Epithelial cell of esophagus (primary cell): ENCODE measurements around the gene FAM3B.
A peak's percentile ranks its signal among the peaks of the same experiment; 100 is the strongest.

ENCODE experiments used
- DNase-seq: peaks from one replicate; pipeline ENCODE4 v3.0.0; 2010; ENCODE audit warnings: low read depth
- H3K4me3 ChIP-seq: 2 replicates; pipeline ENCODE4 v1.5.1; 2011; ENCODE audit warnings: mild to moderate bottlenecking, low read length, control low read depth
- TF ChIP-seq, protein P1 (sequence below): IDR thresholded peaks from 2 replicates; pipeline ENCODE4 v1.5.1; 2011; ENCODE audit warnings: low read depth, mild to moderate bottlenecking, low read length, control low read depth, inconsistent platforms; ENCODE audit not compliant: insufficient read depth; ENCODE audit errors: missing control alignments

The FAM3B gene

DNA sequence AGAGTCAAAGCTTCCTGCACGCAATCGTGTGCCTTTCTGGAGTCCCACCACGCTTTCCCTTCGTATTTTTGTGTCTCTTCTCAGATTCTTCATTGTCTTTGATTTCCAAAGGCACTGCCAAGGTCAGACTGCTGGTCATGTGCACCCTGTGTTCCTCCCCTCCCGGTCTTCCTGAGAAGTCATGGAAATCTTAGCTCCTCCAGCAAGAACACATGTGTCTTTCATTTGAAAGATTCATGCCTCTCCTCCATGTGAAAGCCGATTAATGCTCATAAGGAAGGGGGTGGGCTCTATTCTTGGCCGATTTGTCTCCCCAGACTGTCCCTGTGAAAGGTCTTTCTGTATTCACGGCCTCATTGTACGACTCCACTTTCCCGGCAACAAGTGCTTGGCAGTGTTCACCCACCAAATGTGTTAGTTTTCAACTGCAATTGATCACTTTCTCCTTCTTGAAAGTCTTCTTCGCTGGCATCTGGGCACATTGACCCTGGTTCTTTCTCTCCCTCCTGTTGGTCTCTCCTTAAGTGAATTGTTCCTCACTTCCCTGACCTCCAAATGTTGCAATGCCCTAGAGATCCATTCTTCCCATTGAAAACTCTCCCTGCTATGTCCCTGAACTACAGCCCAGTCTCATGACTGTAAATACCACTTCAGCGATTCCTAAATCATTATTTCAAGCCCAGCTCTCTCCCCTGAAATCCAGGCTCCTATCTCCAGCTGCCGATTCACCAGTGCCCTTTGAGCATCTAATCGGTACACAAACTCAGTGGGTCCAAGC, 70.6 kb downstream of the FAM3B start:
- DNase-seq = no peak
- TF ChIP-seq, protein P1, sequence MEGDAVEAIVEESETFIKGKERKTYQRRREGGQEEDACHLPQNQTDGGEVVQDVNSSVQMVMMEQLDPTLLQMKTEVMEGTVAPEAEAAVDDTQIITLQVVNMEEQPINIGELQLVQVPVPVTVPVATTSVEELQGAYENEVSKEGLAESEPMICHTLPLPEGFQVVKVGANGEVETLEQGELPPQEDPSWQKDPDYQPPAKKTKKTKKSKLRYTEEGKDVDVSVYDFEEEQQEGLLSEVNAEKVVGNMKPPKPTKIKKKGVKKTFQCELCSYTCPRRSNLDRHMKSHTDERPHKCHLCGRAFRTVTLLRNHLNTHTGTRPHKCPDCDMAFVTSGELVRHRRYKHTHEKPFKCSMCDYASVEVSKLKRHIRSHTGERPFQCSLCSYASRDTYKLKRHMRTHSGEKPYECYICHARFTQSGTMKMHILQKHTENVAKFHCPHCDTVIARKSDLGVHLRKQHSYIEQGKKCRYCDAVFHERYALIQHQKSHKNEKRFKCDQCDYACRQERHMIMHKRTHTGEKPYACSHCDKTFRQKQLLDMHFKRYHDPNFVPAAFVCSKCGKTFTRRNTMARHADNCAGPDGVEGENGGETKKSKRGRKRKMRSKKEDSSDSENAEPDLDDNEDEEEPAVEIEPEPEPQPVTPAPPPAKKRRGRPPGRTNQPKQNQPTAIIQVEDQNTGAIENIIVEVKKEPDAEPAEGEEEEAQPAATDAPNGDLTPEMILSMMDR = no peak
- H3K4me3 ChIP-seq = no peak overlapping the region

DNA sequence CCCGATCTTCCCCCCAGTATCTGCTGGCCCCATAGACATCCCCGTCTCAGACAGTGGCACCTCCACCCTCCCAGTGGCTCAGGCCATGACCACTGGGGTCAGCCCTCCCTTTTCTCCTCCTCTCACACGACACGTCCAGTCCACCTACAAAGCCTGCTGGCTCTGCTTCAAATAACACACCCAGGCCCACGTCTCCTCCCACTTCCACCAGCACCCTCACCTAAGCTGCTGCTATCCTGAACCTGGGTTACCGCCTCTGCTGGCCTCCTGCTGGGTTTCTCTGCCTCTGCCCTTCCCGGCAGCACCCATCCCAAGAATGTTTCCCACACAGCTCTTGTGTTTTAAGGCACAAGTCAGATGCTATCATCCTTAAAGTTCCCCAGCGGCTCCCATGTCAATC, 71.2 kb downstream of the FAM3B start:
- no peak overlapping the region for H3K4me3 ChIP-seq
- TF ChIP-seq, protein P1 = no peak
- no peak for DNase-seq

DNA sequence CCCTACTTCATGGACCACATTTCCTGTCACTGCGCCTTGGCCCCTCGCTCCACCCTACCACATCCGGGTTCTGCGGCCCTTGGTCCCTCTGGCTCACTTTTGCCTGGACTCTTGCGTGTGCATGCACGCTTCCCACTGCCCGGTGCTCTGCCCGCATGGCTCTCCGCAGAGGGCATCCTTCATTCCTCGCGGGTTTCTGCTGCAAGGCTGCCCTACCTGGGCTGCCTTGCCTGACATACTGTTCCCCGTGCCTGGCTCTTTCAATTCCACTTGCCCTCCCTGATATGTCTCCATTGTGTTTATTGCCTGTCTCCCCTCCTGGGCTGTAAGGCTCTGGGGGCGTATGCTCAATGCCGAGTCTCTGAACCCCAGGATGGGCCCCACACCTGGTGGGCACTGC, 71.7 kb downstream of the FAM3B start:
- DNase-seq = no peak
- no peak overlapping the region for H3K4me3 ChIP-seq
- TF ChIP-seq, protein P1 = no peak

DNA sequence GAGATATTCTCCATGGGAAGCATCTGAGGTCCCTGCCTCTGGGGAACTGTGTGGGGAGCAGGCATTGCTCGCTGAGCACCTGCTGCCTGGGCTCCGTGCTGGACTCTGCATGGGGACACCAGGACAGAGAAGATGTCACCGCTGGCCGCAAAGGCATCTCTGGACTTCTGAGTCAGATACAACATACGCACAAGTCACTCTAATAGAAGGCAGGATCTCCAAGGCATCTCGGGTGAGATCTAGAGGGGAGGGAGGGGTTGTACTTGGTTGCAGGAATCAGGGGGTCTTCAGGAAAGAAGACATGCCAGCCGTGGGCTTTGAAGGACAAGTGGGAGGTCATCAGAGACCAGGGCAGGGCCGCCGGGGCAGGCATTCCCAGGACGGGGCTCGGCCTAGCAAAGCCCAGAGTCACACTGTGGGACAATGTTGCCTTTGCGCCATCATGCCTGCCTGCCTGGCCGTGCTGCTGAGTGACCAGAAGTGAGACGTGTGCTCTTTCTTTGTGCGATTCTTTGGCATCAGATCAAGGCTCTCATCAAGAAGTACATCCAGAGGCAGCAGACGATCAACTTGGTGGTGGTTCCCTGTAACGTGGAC, 73.5 kb downstream of the FAM3B start:
- no peak for DNase-seq
- H3K4me3 ChIP-seq = no peak overlapping the region
- TF ChIP-seq, protein P1 = no peak

DNA sequence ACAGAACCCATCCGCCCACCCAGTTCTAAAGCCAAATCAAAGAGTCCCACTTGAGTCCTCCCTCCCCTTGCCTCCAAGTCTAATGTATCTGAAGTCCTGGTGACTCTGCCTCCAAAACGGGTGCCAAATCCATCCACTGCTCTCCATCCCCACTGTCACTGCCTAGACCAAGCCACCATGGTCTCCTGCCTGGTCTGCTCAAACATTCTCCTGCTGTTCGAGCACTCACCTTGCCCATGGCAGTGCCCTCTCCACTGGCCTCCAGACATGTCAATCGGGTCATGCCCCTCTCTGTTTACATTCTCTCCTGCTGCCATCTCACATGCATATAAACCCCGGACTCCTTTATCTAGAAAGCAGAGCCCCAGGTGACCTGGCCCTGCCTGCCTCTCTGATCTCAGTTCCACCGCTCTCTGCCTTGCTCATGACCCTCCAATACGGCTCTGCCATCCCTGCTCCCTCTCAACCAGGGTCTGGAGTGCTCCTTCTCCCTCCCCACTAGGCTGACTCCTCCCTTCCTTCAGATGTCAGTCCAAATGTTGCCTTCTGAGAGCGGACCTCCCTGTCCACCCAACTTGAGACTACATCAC, 77.4 kb downstream of the FAM3B start:
- no peak for DNase-seq
- TF ChIP-seq, protein P1 = no peak
- H3K4me3 ChIP-seq = no peak overlapping the region

DNA sequence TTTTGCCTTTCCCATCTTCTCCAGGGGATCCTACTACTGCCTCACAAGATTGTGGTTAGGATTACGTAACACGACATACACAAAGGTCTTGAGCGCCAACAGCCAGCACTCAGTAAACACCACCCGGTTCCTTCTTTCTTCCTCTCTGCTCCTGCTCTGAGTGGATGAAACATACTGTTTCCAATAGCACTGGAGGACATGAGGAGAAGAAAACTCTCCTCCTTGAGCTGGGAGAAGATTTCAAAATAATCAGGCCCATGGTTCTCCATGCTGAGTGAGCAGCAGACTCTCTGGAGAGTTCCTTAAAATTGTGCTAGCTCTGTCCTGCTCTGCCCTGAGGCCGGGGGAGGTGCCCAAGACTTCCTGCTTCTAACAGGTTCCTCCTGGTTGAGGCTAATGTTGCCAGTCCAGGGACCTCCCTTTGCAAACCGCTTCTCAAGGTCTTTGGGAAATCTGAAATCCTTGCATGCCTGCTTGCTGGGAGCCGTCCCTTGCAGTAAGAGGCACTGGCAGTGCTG, 80.0 kb downstream of the FAM3B start:
- peak; percentile 58 for DNase-seq
- TF ChIP-seq, protein P1 = no peak
- no peak overlapping the region for H3K4me3 ChIP-seq
